BLaER1 treated with 17β-estradiol and CSF1 and Interleukin-3, amounts not matched to agents 10 nM and 100 nM (cell line): ENCODE data around the gene OPHN1.
A peak's percentile ranks its signal among the peaks of the same experiment; 100 is the strongest.

Experiments used
- H3K27ac ChIP-seq, 11 experiments: shearing (Covaris generic); formaldehyde crosslinking; 2 replicates each; pipeline ENCODE4 v1.8.1; 2022
- H3K27me3 ChIP-seq, 11 experiments: shearing (Covaris generic); formaldehyde crosslinking; 2 replicates each; pipeline ENCODE4 v1.8.1; 2022
- H3K36me3 ChIP-seq, 11 experiments: shearing (Covaris generic); formaldehyde crosslinking; 2 replicates each; pipeline ENCODE4 v1.8.1; 2022
- H3K4me1 ChIP-seq, 10 experiments: shearing (Covaris generic); formaldehyde crosslinking; 2 replicates each; pipeline ENCODE4 v1.8.1; 2022
- H3K4me2 ChIP-seq, 11 experiments: shearing (Covaris generic); formaldehyde crosslinking; 2 replicates each; pipeline ENCODE4 v1.8.1; 2022
- H3K4me3 ChIP-seq, 10 experiments: shearing (Covaris generic); formaldehyde crosslinking; 2 replicates each; pipeline ENCODE4 v1.8.1; 2022
- H3K9ac ChIP-seq, 11 experiments: shearing (Covaris generic); formaldehyde crosslinking; 2 replicates each; pipeline ENCODE4 v1.8.1; 2022
- H3K9me3 ChIP-seq, 11 experiments: shearing (Covaris generic); formaldehyde crosslinking; replicated peaks in 1 of 11; 2 replicates each; pipeline ENCODE4 v1.8.1; 2022
- H4K20me1 ChIP-seq, 11 experiments: shearing (Covaris generic); formaldehyde crosslinking; 2 replicates each; pipeline ENCODE4 v1.8.1; 2022
- Cebpa-rat ChIP-seq, 11 experiments: shearing (Covaris generic); IDR thresholded peaks; 2 replicates each; pipeline ENCODE4 v1.8.1; 2022

OPHN1 gene

DNA sequence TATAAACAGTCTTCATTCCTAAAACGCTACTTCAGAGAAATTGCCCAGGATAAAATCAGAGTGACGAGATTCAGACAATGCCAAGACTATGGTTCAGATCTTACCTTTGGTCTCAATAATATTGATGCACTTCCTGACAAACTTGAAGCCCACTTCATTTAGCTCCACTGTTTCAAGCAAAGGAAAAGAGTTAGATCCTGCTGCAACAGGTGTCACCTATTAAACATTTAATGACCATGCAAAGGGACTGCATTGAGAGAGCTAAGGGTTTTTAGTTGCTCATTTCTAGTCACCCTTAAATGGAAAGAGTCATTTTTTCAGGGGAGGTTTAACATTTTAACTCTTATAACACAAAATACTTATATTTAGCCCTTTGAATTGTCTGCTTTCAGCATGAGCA is 239.5 kb downstream of the OPHN1 start:
- Histone ChIP-seq H3K36me3 (no peaks in the 10 kb centered on the region), H3K4me1 (peaks cover 0 to 8% (median 0%) of the 10 kb centered on the region in 10 experiments; a peak in 5 of 20 replicates), H3K9me3 (no peaks in the 10 kb centered on the region), H3K27ac (no peak overlapping the region), H4K20me1 (no peaks in the 10 kb centered on the region), H3K4me2 (no peak overlapping the region), H3K9ac (no peak overlapping the region), H3K4me3 (no peak overlapping the region), H3K27me3 (peaks cover 52 to 95% (median 86%) of the 10 kb centered on the region in 11 experiments)
- TF ChIP-seq Cebpa-rat (IDR thresholded peaks at IDR 0.05): no peak

GRCh38 chrX:68193234-68193633 is 240.1 kb downstream of the OPHN1 start:
- Histone ChIP-seq H3K9ac (no peak overlapping the region), H3K9me3 (no peaks in the 10 kb centered on the region), H4K20me1 (no peaks in the 10 kb centered on the region), H3K4me2 (no peak overlapping the region), H3K36me3 (no peaks in the 10 kb centered on the region), H3K4me1 (peaks cover 0 to 8% (median 0%) of the 10 kb centered on the region in 10 experiments; a peak in 5 of 20 replicates), H3K4me3 (no peak overlapping the region), H3K27ac (no peak overlapping the region), H3K27me3 (peaks cover 47 to 90% (median 80%) of the 10 kb centered on the region in 11 experiments)
- no peak for TF ChIP-seq Cebpa-rat (IDR thresholded peaks at IDR 0.05)

- no peaks in the 10 kb centered on the region for H4K20me1 ChIP-seq
- H3K4me3 ChIP-seq: no peak overlapping the region
- peaks cover 3 to 21% (median 9%) of the 10 kb centered on the region in 10 experiments; a peak in 16 of 20 replicates for H3K4me1 ChIP-seq
- no peak overlapping the region for H3K9ac ChIP-seq
- H3K4me2 ChIP-seq: no peak overlapping the region
- no peaks in the 10 kb centered on the region for H3K9me3 ChIP-seq
- H3K27me3 ChIP-seq: peaks cover 40 to 81% (median 69%) of the 10 kb centered on the region in 11 experiments
- H3K36me3 ChIP-seq: no peaks in the 10 kb centered on the region
- H3K27ac ChIP-seq: no peak overlapping the region
- TF ChIP-seq Cebpa-rat (IDR thresholded peaks at IDR 0.05): no peak
Measured at GRCh38 chrX:68190799-68191198, 242.5 kb downstream of the OPHN1 start.

- Histone ChIP-seq H3K4me2 (peak overlapping the region in 6 of 11 experiments; percentile 18 to 71 (median 48); a peak in 11 of 22 replicates), H3K27me3 (peaks cover 21 to 63% (median 41%) of the 10 kb centered on the region in 11 experiments), H3K27ac (peak overlapping the region in 3 of 11 experiments; percentile 13 to 52 (median 28); a peak in 3 of 22 replicates), H4K20me1 (no peaks in the 10 kb centered on the region), H3K9me3 (no peaks in the 10 kb centered on the region), H3K4me1 (peaks cover 0 to 33% (median 7%) of the 10 kb centered on the region in 10 experiments; a peak in 11 of 20 replicates), H3K9ac (no peak overlapping the region), H3K36me3 (no peaks in the 10 kb centered on the region), H3K4me3 (no peak overlapping the region)
- no peak for TF ChIP-seq Cebpa-rat (IDR thresholded peaks at IDR 0.05)
Measured at GRCh38 chrX:68186552-68187262, 246.6 kb downstream of the OPHN1 start.

DNA sequence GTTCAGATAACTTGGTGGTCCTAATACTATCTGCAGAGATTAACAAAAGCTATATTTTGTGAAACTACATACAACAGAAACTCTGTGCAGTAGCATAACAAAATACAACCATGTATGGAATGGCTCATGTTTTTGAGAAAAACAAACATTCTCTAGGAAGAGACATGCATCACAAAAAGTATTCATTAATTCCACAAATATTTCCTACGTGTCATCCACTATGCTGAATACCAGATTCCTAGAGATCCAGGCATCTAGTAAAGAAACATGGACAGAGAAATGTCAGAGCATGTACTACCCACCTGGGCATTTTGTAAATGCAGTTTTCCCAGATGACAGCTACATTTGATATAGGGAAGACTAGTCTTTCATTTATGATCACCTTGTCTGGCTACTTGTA is 248.1 kb downstream of the OPHN1 start:
- no peak overlapping the region for H3K4me3 ChIP-seq
- peaks cover 0 to 48% (median 7%) of the 10 kb centered on the region in 10 experiments; a peak in 11 of 20 replicates for H3K4me1 ChIP-seq
- no peak overlapping the region for H3K27ac ChIP-seq
- H3K9ac ChIP-seq: no peak overlapping the region
- no peak overlapping the region for H3K4me2 ChIP-seq
- no peak for TF ChIP-seq Cebpa-rat (IDR thresholded peaks at IDR 0.05)
- H3K27me3 ChIP-seq: peaks cover 7 to 47% (median 26%) of the 10 kb centered on the region in 11 experiments; a peak in 20 of 22 replicates
- no peaks in the 10 kb centered on the region for H4K20me1 ChIP-seq
- no peaks in the 10 kb centered on the region for H3K36me3 ChIP-seq
- no peaks in the 10 kb centered on the region for H3K9me3 ChIP-seq

- no peak for TF ChIP-seq Cebpa-rat (IDR thresholded peaks at IDR 0.05)
- H3K4me3 ChIP-seq: no peak overlapping the region
- H3K36me3 ChIP-seq: no peaks in the 10 kb centered on the region
- H4K20me1 ChIP-seq: no peaks in the 10 kb centered on the region
- H3K27ac ChIP-seq: no peak overlapping the region
- no peaks in the 10 kb centered on the region for H3K9me3 ChIP-seq
- no peak overlapping the region for H3K9ac ChIP-seq
- peaks cover 0 to 35% (median 20%) of the 10 kb centered on the region in 11 experiments; a peak in 17 of 22 replicates for H3K27me3 ChIP-seq
- no peak overlapping the region for H3K4me2 ChIP-seq
- peaks cover 0 to 57% (median 7%) of the 10 kb centered on the region in 10 experiments; a peak in 11 of 20 replicates for H3K4me1 ChIP-seq
Measured at GRCh38 chrX:68183612-68184214, 249.6 kb downstream of the OPHN1 start.

DNA sequence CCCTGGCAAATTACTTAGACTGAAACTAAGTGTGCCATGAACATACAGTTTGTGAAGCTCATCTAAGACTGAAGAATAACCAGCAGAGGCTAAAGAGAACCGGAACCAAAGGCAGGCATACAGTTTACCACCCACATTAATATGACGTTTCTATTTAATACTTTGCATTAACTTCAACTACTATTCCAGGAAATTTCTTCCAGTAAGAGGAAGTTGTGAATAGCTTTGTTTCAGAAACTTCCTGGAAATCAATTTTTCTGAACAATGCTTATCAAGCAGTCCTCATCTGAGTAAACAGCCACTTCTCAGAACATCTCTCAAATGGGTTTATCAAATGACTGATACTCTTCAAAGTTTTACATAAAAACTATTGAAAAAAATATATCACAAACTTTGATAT is 252.7 kb downstream of the OPHN1 start:
- H3K4me3 ChIP-seq: no peak overlapping the region
- H3K36me3 ChIP-seq: no peaks in the 10 kb centered on the region
- TF ChIP-seq Cebpa-rat (IDR thresholded peaks at IDR 0.05): no peak

GRCh38 chrX:68179355-68179754 is 253.9 kb downstream of the OPHN1 start:
- Histone ChIP-seq H3K27ac (peak overlapping the region in 2 of 11 experiments; percentile 45 to 51; a peak in 2 of 22 replicates), H3K4me3 (no peak overlapping the region), H3K4me2 (peak overlapping the region in 2 of 11 experiments; percentile 60 to 61; a peak in 2 of 22 replicates), H3K4me1 (peaks cover 0 to 37% (median 0%) of the 10 kb centered on the region in 10 experiments; a peak in 7 of 20 replicates), H3K9me3 (peaks cover 0 to 10% (median 6%) of the 10 kb centered on the region in 11 experiments; a peak in 11 of 22 replicates), H3K36me3 (no peaks in the 10 kb centered on the region), H3K27me3 (peaks cover 0 to 21% (median 13%) of the 10 kb centered on the region in 11 experiments; a peak in 15 of 22 replicates), H4K20me1 (no peaks in the 10 kb centered on the region), H3K9ac (no peak overlapping the region)
- TF ChIP-seq Cebpa-rat (IDR thresholded peaks at IDR 0.05): no peak

More for the DNA sequence above, 252.7 kb downstream of the OPHN1 start:
- peaks cover 0 to 10% (median 6%) of the 10 kb centered on the region in 11 experiments; a peak in 11 of 22 replicates for H3K9me3 ChIP-seq
- peak overlapping the region in 3 of 11 experiments; percentile 41 to 61 (median 60); a peak in 4 of 22 replicates for H3K4me2 ChIP-seq
- H3K4me1 ChIP-seq: peaks cover 0 to 37% (median 0%) of the 10 kb centered on the region in 10 experiments; a peak in 7 of 20 replicates
- peak overlapping the region in 3 of 11 experiments; percentile 19 to 74 (median 66); a peak in 3 of 22 replicates for H3K27ac ChIP-seq
- peaks cover 0 to 26% (median 13%) of the 10 kb centered on the region in 11 experiments; a peak in 18 of 22 replicates for H3K27me3 ChIP-seq
- no peaks in the 10 kb centered on the region for H4K20me1 ChIP-seq
- H3K9ac ChIP-seq: peak overlapping the region in 1 of 11 experiments; percentile 66; a peak in 2 of 22 replicates

GRCh38 chrX:68177542-68177941 is 255.8 kb downstream of the OPHN1 start:
- no peaks in the 10 kb centered on the region for H4K20me1 ChIP-seq

More at GRCh38 chrX:68177542-68177941, 255.8 kb downstream of the OPHN1 start:
- no peaks in the 10 kb centered on the region for H3K36me3 ChIP-seq
- H3K27ac ChIP-seq: no peak overlapping the region
- no peak overlapping the region for H3K4me2 ChIP-seq
- peaks cover 0 to 35% (median 0%) of the 10 kb centered on the region in 10 experiments; a peak in 7 of 20 replicates for H3K4me1 ChIP-seq
- peaks cover 0 to 10% (median 6%) of the 10 kb centered on the region in 11 experiments; a peak in 11 of 22 replicates for H3K9me3 ChIP-seq
- H3K27me3 ChIP-seq: peaks cover 0 to 23% (median 13%) of the 10 kb centered on the region in 11 experiments; a peak in 15 of 22 replicates
- no peak overlapping the region for H3K4me3 ChIP-seq
- TF ChIP-seq Cebpa-rat (IDR thresholded peaks at IDR 0.05): no peak
- H3K9ac ChIP-seq: no peak overlapping the region
